Ectodermal cell (in vitro differentiated cells): ENCODE measurements around the gene ZNF74.
"Not testable (repeated sequence)": the region's sequence is repeated elsewhere in the genome, so short reads cannot be mapped to it uniquely, and the experiment has no call there.

ENCODE experiments used
- H3K27ac ChIP-seq: 2 replicates; pipeline ENCODE4 v1.7.0; 2013; ENCODE audit warnings: mild to moderate bottlenecking, low read depth, low read length; ENCODE audit not compliant: insufficient read depth, poor library complexity, severe bottlenecking
- H3K27me3 ChIP-seq: 2 replicates; pipeline ENCODE4 v1.7.0; 2013; ENCODE audit warnings: mild to moderate bottlenecking, low read length; ENCODE audit not compliant: insufficient read depth, control insufficient read depth, poor library complexity, severe bottlenecking
- H3K36me3 ChIP-seq: one replicate; pipeline ENCODE4 v1.7.0; 2013; ENCODE audit warnings: low read length; ENCODE audit not compliant: control insufficient read depth, insufficient read depth
- H3K4me1 ChIP-seq: one replicate; pipeline ENCODE4 v1.7.0; 2013; ENCODE audit warnings: low read length; ENCODE audit not compliant: control insufficient read depth, insufficient read depth
- H3K4me3 ChIP-seq: 2 replicates; pipeline ENCODE4 v1.7.0; 2013; ENCODE audit warnings: low read depth, low read length, control low read depth; ENCODE audit not compliant: insufficient read depth
- H3K9me3 ChIP-seq: 2 replicates; pipeline ENCODE4 v1.7.0; 2013; ENCODE audit warnings: mild to moderate bottlenecking, low read length, moderate library complexity; ENCODE audit not compliant: control insufficient read depth
- WGBS, 2 experiments: methylation state at CpG; one replicate each; pipeline ENCODE4 v1.1.7; 2013; ENCODE audit warnings: missing lambda C conversion rate in 2 of 2; 5-methylcytosine and 5-hydroxymethylcytosine counted together

Gene ZNF74

DNA sequence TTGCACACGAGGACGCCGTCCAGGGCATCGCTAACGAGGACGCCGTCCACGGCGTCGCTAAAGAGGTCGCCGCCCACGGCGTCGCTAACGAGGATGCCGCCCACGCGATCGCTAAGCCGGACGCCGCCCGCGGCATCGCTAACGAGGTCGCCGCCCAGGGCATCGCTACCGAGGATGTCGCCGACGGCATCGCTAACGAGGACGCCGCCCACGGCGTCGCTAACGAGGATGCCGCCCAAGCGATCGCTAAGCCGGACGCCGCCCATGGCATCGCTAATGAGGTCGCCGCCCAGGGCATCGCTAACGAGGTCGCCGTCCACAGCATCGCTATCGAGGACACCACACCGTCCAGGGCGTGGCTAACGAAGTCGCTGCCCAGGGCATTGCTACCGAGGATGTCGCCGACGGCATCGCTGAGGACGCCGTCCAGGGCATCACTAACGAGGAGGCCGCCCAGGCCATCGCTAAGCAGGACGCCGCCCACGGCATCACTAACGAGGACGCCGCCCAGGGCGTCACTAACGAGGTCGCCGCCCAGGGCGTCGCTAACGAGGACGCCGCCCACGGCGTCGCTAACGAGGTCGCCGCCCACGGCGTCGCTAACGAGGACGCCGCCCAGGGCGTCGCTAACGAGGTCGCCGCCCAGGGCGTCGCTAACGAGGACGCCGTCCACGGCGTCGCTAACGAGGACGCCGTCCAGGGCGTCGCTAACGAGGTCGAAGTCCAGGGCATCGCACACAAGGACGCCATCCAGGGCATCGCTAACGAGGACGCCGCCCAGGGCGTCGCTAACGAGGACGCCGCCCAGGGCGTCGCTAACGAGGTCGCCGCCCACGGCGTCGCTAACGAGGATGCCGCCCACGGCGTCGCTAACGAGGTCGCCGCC lies 32.8 kb upstream of the ZNF74 start:
- H3K4me1 ChIP-seq, H3K27me3 ChIP-seq, H3K27ac ChIP-seq, H3K36me3 ChIP-seq, H3K4me3 ChIP-seq, H3K9me3 ChIP-seq: not testable (repeated sequence)
- WGBS, 2 experiments = 93 to 95% methylated on average over 133 to 134 of the region's 145 CpGs

DNA sequence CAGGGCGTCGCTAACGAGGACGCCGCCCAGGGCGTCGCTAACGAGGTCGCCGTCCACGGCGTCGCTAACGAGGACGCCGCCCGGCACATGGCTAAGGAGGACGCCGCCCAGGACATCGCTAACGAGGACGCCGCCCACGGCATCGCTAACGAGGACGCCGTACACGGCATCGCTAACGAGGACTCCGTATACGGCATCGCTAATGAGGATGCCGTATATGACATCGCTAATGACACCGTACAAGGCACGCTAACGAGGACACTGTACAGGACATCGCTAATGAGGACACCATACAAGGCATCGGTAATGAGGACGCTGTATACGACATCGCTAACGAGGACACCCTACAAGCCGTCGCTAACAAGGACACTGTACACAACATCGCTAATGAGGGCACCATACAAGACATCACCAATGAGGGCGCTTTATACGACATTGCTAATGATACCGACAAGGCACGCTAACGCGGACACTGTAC lies 32.2 kb upstream of the ZNF74 start:
- not testable (repeated sequence) for H3K27ac ChIP-seq, H3K9me3 ChIP-seq, H3K36me3 ChIP-seq, H3K4me3 ChIP-seq, H3K27me3 ChIP-seq, H3K4me1 ChIP-seq
- 94 to 95% methylated on average over 54 of the region's 54 CpGs for WGBS, 2 experiments

DNA sequence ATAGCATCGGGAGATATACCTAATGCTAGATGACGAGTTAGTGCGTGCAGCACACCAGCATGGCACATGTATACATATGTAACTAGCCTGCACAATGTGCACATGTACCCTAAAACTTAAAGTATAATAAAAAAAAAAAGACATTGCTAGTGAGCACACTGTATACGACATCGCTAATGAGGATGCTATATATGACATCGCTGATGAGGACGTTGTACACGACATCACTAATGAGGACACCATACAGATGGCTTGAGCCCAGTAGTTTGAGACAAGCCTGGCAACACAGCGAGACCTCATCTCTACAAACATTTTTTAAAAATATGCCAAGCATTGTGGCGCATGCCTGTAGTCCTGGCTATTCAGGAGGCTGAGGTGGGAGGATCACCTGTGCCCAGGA lies 31.5 kb upstream of the ZNF74 start:
- not testable (repeated sequence) for H3K27ac ChIP-seq, H3K4me3 ChIP-seq, H3K9me3 ChIP-seq, H3K27me3 ChIP-seq, H3K4me1 ChIP-seq, H3K36me3 ChIP-seq
- 91 to 92% methylated on average over 8 to 10 of the region's 10 CpGs for WGBS, 2 experiments

DNA sequence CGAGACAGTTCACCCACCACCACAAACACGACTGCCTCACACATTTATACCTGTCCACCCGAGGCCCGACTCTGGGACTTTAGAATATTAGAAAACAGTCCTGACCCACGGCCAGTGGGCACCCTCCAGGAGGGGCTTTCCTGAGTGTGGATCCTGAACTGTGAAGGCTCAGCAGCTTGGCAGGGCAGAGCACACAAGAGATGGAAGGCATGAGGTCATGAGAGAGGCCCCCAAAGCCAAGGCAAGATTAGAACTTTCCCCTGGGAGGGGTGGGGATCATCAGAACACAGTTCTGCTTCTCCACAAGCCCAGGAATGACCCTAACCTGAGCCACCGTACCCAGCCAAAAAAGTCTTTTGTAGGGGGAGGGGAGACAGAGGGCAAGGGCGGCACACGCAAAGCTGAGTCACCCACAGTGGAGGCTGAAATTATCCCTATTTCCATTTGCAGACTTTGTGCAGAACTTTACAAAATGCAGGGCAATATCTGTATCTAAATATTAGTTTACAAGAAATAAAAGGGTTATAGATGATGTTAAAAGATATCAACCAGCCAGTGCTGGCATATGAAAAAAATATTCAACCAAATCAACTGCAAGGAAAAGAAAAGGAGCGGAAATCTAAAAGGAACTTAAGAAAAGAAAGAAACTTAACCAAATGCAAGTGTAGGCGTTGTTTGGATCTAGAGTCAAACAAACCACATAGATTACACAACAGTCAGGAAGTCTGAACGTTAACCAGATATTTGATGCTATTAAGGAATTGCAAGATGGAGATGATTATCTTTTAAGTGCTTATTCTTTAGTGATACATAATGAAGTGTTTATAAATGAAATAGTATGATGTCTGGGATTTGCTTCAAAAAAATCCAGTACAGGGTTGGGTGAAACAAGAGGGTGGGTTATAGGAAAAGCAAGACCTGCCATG lies 29.4 kb upstream of the ZNF74 start:
- H3K4me1 ChIP-seq, H3K4me3 ChIP-seq, H3K36me3 ChIP-seq, H3K9me3 ChIP-seq, H3K27ac ChIP-seq, H3K27me3 ChIP-seq: not testable (repeated sequence)
- 81% methylated on average over 9 to 10 of the region's 11 CpGs for WGBS, 2 experiments

DNA sequence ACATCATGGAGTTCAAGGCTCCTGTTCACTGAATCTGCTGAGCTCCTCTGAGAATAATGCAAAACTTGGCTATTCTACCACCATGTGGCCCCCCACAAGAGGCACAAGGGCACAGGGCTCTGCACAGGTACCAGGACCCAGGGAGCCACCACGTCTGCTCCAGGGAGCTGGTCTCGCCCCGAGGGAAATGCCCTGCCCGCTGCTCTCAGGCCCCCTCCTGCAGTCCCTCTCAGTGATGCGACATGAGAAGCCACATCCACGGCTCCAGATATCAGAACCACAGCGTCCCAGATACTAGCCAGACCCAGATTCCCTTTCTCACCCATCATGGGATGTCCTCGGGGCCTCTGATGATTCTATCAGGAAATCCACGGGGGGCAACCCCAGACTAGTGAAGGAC lies 27.1 kb upstream of the ZNF74 start:
- not testable (repeated sequence) for H3K27me3 ChIP-seq, H3K36me3 ChIP-seq, H3K4me1 ChIP-seq, H3K27ac ChIP-seq, H3K9me3 ChIP-seq, H3K4me3 ChIP-seq
- 89 to 93% methylated on average over 8 to 9 of the region's 9 CpGs for WGBS, 2 experiments

DNA sequence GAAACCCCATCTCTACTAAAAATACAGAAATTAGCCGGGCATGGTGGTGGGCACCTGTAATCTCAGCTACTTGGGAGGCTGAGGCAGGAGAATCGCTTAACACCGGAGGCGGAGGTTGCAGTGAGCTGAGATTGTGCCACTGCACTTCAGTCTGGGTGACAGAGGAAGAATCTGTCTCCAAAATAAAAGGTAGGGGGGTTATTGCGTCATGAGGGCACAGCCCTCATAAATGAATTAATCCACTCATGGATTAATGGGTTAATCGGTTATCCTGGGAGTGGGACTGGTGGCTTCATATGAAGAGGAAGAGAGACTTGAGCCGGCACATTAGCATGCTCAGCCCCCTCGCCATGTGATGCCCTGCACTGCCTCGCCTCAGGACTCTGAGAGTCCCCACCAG lies 25.1 kb upstream of the ZNF74 start:
- H3K36me3 ChIP-seq, H3K4me3 ChIP-seq, H3K9me3 ChIP-seq, H3K27me3 ChIP-seq, H3K27ac ChIP-seq, H3K4me1 ChIP-seq: not testable (repeated sequence)
- WGBS, 2 experiments = 90 to 94% methylated on average over 8 to 9 of the region's 9 CpGs

DNA sequence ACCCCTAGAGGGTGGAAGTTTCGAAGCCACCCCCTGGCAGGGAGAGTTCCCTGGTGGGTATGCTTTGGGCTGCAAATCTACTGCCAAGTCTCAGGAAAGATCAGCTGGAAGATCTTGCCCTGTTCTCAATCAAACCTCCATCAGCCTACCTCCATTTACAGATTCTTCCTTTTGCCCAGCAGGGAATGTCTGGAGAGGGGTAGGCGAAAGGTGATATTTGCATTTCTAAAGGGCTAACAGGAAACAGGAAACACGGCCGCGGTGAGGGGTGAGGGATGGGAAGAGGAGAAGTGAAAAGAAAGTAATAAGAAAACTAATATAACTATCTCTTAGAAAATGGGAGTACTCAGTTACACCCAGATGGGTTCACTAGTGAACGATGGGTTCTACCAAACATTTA lies 22.3 kb upstream of the ZNF74 start:
- H3K4me3 ChIP-seq, H3K4me1 ChIP-seq, H3K27me3 ChIP-seq, H3K36me3 ChIP-seq, H3K9me3 ChIP-seq, H3K27ac ChIP-seq: not testable (repeated sequence)
- no CpG with 5 or more reads among the region's 6 CpGs for WGBS, 2 experiments

DNA sequence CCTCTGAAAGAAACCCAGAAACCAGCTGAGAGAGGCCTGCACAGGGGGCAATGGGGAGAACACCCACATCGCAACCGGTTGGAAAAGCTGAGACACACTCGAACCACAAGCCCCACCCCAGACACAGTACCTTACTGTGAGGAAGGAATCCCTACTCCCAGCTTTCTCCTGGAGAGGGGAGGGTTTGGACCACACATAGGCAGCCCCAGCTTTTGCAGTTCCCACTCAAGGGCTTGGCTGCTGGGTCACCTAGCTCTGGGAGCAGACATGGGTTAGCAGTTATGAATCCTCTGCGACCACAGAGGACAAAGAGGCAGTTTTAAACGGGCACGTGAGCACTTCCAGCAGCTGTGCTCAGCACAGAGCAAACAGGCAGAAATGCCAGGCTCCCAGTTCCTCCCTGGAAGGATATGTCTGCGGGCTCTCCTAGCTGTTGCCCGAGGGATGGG lies 21.5 kb upstream of the ZNF74 start:
- not testable (repeated sequence) for H3K9me3 ChIP-seq, H3K27ac ChIP-seq, H3K4me3 ChIP-seq, H3K4me1 ChIP-seq, H3K36me3 ChIP-seq, H3K27me3 ChIP-seq
- 9 to 20% methylated on average over 4 to 7 of the region's 8 CpGs for WGBS, 2 experiments

DNA sequence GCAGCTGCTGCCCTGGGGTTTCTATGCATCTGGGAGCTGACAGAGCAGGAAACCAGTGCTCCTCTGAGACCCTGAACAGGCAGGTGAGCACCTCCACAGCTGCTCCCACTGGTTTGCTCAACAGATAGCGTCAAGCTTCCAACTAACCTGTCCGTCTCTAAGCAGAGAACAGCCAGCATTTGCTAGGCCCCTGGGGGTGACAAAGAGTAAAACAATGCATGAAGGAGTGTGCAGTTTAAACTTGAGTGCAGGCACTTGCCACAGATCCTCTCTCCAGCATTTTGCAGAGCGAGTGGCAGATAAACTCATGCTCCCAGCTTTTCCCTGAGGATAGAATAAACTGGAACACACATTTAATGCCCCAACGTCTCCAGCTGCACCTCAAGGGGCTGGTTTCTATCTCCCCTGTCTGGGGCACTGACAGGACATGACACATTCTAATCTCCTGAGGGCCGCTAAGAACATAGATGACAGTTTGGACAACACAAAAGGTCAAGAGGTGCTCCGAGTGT lies 20.7 kb upstream of the ZNF74 start:
- 81 to 82% methylated on average over 6 of the region's 6 CpGs for WGBS, 2 experiments
- H3K4me3 ChIP-seq, H3K36me3 ChIP-seq, H3K27ac ChIP-seq, H3K27me3 ChIP-seq, H3K4me1 ChIP-seq, H3K9me3 ChIP-seq: not testable (repeated sequence)

DNA sequence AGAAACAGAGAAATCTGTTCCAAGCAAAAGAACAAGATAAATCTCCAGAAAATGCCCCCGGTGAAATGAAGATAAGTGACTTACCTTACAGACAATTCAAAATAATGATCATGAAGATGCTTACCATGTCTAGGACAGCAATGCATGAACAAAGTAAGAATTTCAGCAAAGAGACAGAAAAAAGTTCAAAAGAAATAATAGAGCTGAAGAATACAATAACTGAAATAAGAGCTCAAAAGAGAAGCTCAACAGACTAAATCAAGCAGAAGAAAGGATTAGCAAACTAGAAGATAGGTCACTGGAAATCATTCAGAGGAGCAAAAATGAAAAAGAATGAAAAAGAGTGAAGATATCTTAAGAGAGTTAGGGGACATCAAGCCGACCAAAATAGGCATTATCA lies 19.8 kb upstream of the ZNF74 start:
- not testable (repeated sequence) for H3K27me3 ChIP-seq, H3K36me3 ChIP-seq, H3K4me3 ChIP-seq, H3K9me3 ChIP-seq, H3K4me1 ChIP-seq, H3K27ac ChIP-seq
- 100% methylated on average over 1 of the region's 2 CpGs for WGBS, 2 experiments
